NCI-H187 treated with DMSO at 0.1 percent for 48 hours (cell line): ENCODE measurements around the gene TWIST1.

Experiments used
- DNase-seq: peaks from one replicate; lab custom pipeline; 2025; lab: John Stamatoyannopoulos, UW

Gene TWIST1

GRCh38 chr7:19113002-19113350, 4.5 kb downstream of the TWIST1 start:
- no peak for DNase-seq

GRCh38 chr7:19112274-19113001, 5.0 kb downstream of the TWIST1 start:
- DNase-seq: no peak

GRCh38 chr7:19111474-19112273, 5.8 kb downstream of the TWIST1 start:
- DNase-seq: no peak

GRCh38 chr7:19110776-19111175, 6.7 kb downstream of the TWIST1 start:
- no peak for DNase-seq

GRCh38 chr7:19110026-19110730, 7.3 kb downstream of the TWIST1 start:
- DNase-seq: no peak

GRCh38 chr7:19109000-19109946, 8.2 kb downstream of the TWIST1 start:
- DNase-seq: no peak

GRCh38 chr7:19107356-19108146, 9.9 kb downstream of the TWIST1 start:
- DNase-seq: no peak

- no peak for DNase-seq
These were observed 10.4 kb downstream of the TWIST1 start for GRCh38 chr7:19107081-19107355.

DNA sequence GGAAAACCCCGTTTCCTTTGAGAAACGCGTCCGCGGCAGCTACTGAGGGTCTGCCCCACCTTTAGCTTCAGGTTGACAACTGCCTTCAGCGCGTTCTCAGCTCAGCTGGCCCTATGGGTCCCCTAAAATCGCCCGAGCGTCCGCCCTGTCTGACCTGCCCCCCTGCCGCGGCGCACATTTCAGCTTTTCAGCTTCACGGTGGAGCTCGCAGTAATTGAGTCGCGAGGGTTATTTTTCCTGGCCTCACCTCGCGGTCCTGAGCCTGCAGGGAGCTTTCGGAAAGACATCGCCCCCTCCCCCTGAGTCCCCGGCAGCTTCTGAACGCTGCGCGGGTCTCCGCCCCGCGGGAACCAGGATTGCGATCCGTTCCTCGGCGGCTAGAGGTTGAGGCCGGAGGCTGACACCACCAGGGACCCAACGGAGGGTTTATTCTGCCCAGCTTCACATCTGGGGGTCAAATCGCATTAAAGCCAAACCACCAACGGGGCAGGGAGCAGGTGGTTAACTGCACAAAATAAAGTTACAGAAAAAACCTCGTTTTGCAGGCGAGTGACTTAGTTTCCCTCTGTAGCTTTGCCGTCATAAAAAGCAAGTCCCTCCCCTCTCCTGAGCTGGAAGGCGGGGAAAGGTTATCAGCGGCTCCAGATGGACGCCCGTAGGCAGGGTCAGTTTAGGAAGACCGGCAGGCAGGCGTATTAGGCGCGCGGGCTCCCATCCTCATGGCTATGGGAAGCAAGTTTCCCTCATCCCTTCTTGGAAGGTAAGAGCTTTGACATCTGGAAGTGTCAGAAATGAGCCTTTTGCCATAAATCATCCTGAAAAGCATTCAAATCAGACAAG, 11.0 kb downstream of the TWIST1 start:
- no peak for DNase-seq

- no peak for DNase-seq
These were observed 11.9 kb downstream of the TWIST1 start for GRCh38 chr7:19105546-19105945.

DNA sequence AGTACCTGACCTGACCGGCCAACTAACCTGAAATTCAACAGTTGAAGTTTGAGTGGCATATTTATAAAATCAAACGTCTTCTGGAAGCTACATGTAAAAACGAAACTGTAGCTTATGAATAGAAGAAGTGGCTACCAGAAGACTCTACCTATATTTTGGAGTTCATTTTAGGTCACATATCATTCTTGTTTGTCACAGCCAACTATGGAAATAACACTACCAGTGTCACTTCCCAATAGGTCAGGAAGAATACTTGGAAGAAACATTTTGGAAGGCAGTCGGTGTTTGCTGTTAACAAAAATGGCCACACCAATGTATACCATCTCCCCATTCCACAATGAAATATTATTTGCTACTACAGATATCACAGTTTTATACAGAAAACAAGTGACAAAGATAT, 12.6 kb downstream of the TWIST1 start:
- no peak for DNase-seq

GRCh38 chr7:19102884-19103283, 14.6 kb downstream of the TWIST1 start:
- no peak for DNase-seq

DNA sequence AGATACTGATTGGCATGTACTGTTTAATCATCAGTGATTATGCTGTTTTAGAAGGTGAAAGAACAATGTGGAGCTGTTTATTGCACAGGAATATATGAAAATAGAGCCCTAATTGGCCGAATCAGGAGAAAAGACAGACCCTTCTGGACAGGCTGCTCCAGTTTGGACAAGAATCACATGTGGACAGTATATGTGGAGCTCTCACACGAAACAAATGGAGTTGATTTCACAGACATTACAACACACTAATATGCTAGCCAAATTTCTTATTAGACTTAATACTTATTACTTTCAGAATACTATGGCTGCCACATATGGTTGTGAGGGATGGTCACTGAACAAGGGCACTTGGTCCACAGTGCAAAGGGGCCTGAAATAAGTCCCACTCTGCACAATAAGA, 15.5 kb downstream of the TWIST1 start:
- no peak for DNase-seq

- no peak for DNase-seq
These were observed 16.0 kb downstream of the TWIST1 start for GRCh38 chr7:19101472-19101871.

- no peak for DNase-seq
These were observed 17.5 kb downstream of the TWIST1 start for GRCh38 chr7:19099924-19100323.

- no peak for DNase-seq
These were observed 18.2 kb downstream of the TWIST1 start for GRCh38 chr7:19099194-19099593.

- no peak for DNase-seq
These were observed 18.9 kb downstream of the TWIST1 start for GRCh38 chr7:19098510-19098909.

- DNase-seq: no peak
These were observed 20.0 kb downstream of the TWIST1 start for GRCh38 chr7:19097165-19098055.

DNA sequence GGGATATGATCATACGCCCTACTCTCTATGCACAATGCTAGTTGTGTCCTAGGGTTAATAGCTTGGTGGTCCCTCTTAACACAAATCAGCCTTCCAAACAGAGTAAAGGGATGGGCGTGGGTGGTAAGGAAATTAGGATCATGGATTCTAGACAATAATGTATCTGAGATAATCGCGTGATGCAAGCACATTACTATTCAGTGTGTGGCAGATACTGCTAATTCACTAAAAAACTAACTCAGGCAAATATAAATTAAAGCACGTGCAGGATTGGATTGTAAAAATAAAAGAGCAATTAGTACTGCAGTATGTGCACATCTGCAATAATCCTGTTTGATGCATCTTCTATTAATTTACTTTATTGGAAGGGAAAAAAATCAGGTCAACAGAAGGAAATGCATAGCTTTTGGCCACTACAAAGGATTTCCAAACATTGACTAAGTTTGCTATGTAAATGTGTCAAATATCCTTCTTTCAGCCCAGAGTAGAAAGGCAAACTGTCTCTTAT, 22.0 kb downstream of the TWIST1 start:
- DNase-seq: no peak
